ENCODE data around the gene CEACAM7.
"Not testable (repeated sequence)": the region's sequence is repeated elsewhere in the genome, so short reads cannot be mapped to it uniquely, and the experiment has no call there.

CEACAM7 gene

GRCh38 chr19:41688098-41688497, at the start of gene CEACAM7:
TSS of gene CEACAM7 (minus strand) at chr19:41688270. CDS start at chr19:41688165, 105 bp downstream.
- no peak for DNase-seq
- TF ChIP-seq POLR2A (IDR thresholded peaks at IDR 0.05; ENCODE audit: low read length) (no peak), GATA1 (IDR thresholded peaks at IDR 0.05; ENCODE audit: low read depth, low read length) (no peak)

- no peak for TF ChIP-seq POLR2A (IDR thresholded peaks at IDR 0.05; ENCODE audit: low read length)
- TF ChIP-seq GATA1 (IDR thresholded peaks at IDR 0.05; ENCODE audit: low read depth, low read length), result no peak
- DNase-seq, result no peak
These were observed 47.1 kb upstream of the CEACAM7 start for GRCh38 chr19:41735071-41735600.

- DNase-seq, result no peak
- no peak for TF ChIP-seq GATA1 (IDR thresholded peaks at IDR 0.05; ENCODE audit: low read depth, low read length)
- no peak for TF ChIP-seq POLR2A (IDR thresholded peaks at IDR 0.05; ENCODE audit: low read length)
These were observed 46.5 kb upstream of the CEACAM7 start for GRCh38 chr19:41734585-41734984.

- no peak for DNase-seq
- TF ChIP-seq GATA1 (IDR thresholded peaks at IDR 0.05; ENCODE audit: low read depth, low read length) (no peak), POLR2A (IDR thresholded peaks at IDR 0.05; ENCODE audit: low read length) (no peak)
These were observed 46.1 kb upstream of the CEACAM7 start for GRCh38 chr19:41734156-41734555.

GRCh38 chr19:41726493-41726892, 38.4 kb upstream of the CEACAM7 start:
- no peak for TF ChIP-seq GATA1 (IDR thresholded peaks at IDR 0.05; ENCODE audit: low read depth, low read length)
- TF ChIP-seq POLR2A (IDR thresholded peaks at IDR 0.05; ENCODE audit: low read length), result no peak
- DNase-seq, result no peak

- no peak for TF ChIP-seq GATA1 (IDR thresholded peaks at IDR 0.05; ENCODE audit: low read depth, low read length)
- TF ChIP-seq POLR2A (IDR thresholded peaks at IDR 0.05; ENCODE audit: low read length), result no peak
- no peak for DNase-seq
These were observed 32.0 kb upstream of the CEACAM7 start for GRCh38 chr19:41720103-41720502.

GRCh38 chr19:41718761-41719160, 30.7 kb upstream of the CEACAM7 start:
- DNase-seq, result no peak
- TF ChIP-seq POLR2A (IDR thresholded peaks at IDR 0.05; ENCODE audit: low read length) (no peak), GATA1 (IDR thresholded peaks at IDR 0.05; ENCODE audit: low read depth, low read length) (no peak)

- TF ChIP-seq GATA1 (IDR thresholded peaks at IDR 0.05; ENCODE audit: low read depth, low read length), result no peak
- no peak for TF ChIP-seq POLR2A (IDR thresholded peaks at IDR 0.05; ENCODE audit: low read length)
- DNase-seq, result no peak
These were observed 26.5 kb upstream of the CEACAM7 start for GRCh38 chr19:41714598-41714997.

GRCh38 chr19:41711376-41712261, 23.5 kb upstream of the CEACAM7 start:
- no peak for DNase-seq
- TF ChIP-seq GATA1 (IDR thresholded peaks at IDR 0.05; ENCODE audit: low read depth, low read length) (no peak), POLR2A (IDR thresholded peaks at IDR 0.05; ENCODE audit: low read length) (no peak)

GRCh38 chr19:41709951-41710645, 22.0 kb upstream of the CEACAM7 start:
- TF ChIP-seq GATA1 (IDR thresholded peaks at IDR 0.05; ENCODE audit: low read depth, low read length) (no peak), POLR2A (IDR thresholded peaks at IDR 0.05; ENCODE audit: low read length) (no peak)
- DNase-seq, result no peak

GRCh38 chr19:41709516-41709915, 21.4 kb upstream of the CEACAM7 start:
- DNase-seq, result not testable (repeated sequence)

GRCh38 chr19:41708481-41708880, 20.4 kb upstream of the CEACAM7 start, which contains the start of gene CEACAM5:
TSS of gene CEACAM5 (plus strand) at chr19:41708626. CDS start at chr19:41708732, 106 bp downstream.
- no peak for DNase-seq
- TF ChIP-seq GATA1 (IDR thresholded peaks at IDR 0.05; ENCODE audit: low read depth, low read length) (no peak), POLR2A (IDR thresholded peaks at IDR 0.05; ENCODE audit: low read length) (no peak)

- TF ChIP-seq GATA1 (IDR thresholded peaks at IDR 0.05; ENCODE audit: low read depth, low read length) (no peak), POLR2A (IDR thresholded peaks at IDR 0.05; ENCODE audit: low read length) (no peak)
These were observed 19.9 kb upstream of the CEACAM7 start for GRCh38 chr19:41707871-41708371.

GRCh38 chr19:41707502-41707812, 19.4 kb upstream of the CEACAM7 start:
- DNase-seq, result peak in 1 of 2 experiments; percentile 5
- TF ChIP-seq GATA1 (IDR thresholded peaks at IDR 0.05; ENCODE audit: low read depth, low read length) (no peak), POLR2A (IDR thresholded peaks at IDR 0.05; ENCODE audit: low read length) (no peak)

More at GRCh38 chr19:41707871-41708371, 19.9 kb upstream of the CEACAM7 start:
- no peak for DNase-seq

All from erythroblast (primary cell).